ENCODE results near the gene PHOX2A. TPM values are rescaled to one million over a fixed set of nuclear protein-coding genes. Genes with fewer than 3 reads are reported as not detected.
"Not testable (repeated sequence)": the region's sequence is repeated elsewhere in the genome, so short reads cannot be mapped to it uniquely, and the experiment has no call there.

The PHOX2A gene
- total and polyA plus RNA-seq, 9 donors: 0.21 TPM; not detected in 8

DNA sequence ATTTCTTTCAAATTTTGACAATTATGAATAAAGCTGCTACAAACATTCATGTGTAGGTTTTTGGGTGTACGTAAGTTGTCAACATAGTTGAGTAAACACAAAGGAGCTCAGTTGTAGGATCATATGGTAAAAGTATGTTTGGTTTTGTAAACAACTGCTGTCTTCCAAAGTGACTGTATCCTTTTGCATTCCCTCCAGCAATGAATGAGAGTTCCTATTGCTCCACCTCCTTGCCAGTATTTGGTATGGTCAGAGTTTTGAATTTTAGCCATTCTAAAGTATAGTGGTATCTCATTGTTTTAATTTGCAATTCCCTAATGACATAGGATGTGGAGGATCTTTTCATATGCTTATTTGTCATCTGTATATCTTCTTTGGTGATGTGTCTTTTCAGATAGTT lies 28.0 kb upstream of the PHOX2A start:
- no CpG with 5 or more reads among the region's 1 CpG for WGBS (ENCODE audit: insufficient coverage)
- Histone ChIP-seq H3K9me3 (replicated peaks; ENCODE audit: control insufficient read depth, low read depth, low read length) (no peaks in the 10 kb centered on the region), H3K27ac (ENCODE audit: low read length) (no peak overlapping the region), H3K4me3 (ENCODE audit: low read length) (no peak overlapping the region), H3K4me1 (ENCODE audit: control insufficient read depth, insufficient read depth, low read length) (no peaks in the 10 kb centered on the region), H3K27me3 (ENCODE audit: control insufficient read depth, insufficient read depth, low read length) (peaks cover 5% of the 10 kb centered on the region), H3K36me3 (ENCODE audit: control insufficient read depth, insufficient read depth, low read length) (no peaks in the 10 kb centered on the region)
- DNase-seq: no peak

- Histone ChIP-seq H3K27ac (ENCODE audit: low read length) (no peak overlapping the region), H3K36me3 (ENCODE audit: control insufficient read depth, insufficient read depth, low read length) (no peaks in the 10 kb centered on the region), H3K27me3 (ENCODE audit: control insufficient read depth, insufficient read depth, low read length) (peaks cover 7% of the 10 kb centered on the region), H3K4me3 (ENCODE audit: low read length) (no peak overlapping the region), H3K4me1 (ENCODE audit: control insufficient read depth, insufficient read depth, low read length) (no peaks in the 10 kb centered on the region), H3K9me3 (replicated peaks; ENCODE audit: control insufficient read depth, low read depth, low read length) (no peaks in the 10 kb centered on the region)
- no CpG with 5 or more reads among the region's 2 CpGs for WGBS (ENCODE audit: insufficient coverage)
- no peak for DNase-seq
These were observed 24.1 kb upstream of the PHOX2A start for GRCh38 chr11:72267956-72268617.

DNA sequence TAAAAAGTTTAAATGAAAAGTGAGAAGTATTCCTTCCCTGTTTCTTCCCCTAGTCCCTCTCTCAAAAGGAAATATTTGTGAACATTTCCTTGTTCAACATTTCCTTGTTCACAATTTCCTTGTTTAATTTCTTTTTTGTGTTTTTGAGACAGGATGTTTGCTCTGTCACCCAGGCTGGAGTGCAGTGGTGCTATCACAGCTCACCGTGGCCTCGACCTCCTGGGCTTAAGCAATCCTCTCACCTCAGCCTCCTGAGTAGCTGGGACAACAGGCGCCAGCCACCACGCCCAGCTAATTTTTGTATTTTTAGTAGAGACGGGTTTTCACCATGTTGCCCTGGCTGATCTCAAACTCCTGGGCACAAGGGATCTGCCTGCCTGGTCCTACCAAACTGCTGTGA lies 23.0 kb upstream of the PHOX2A start:
- not testable (repeated sequence) for DNase-seq; H3K27me3 ChIP-seq (ENCODE audit: control insufficient read depth, insufficient read depth, low read length); H3K9me3 ChIP-seq (replicated peaks; ENCODE audit: control insufficient read depth, low read depth, low read length); H3K27ac ChIP-seq (ENCODE audit: low read length); H3K36me3 ChIP-seq (ENCODE audit: control insufficient read depth, insufficient read depth, low read length); H3K4me1 ChIP-seq (ENCODE audit: control insufficient read depth, insufficient read depth, low read length); H3K4me3 ChIP-seq (ENCODE audit: low read length)
- WGBS (ENCODE audit: insufficient coverage): 90% methylated on average over 3 of the region's 5 CpGs

DNA sequence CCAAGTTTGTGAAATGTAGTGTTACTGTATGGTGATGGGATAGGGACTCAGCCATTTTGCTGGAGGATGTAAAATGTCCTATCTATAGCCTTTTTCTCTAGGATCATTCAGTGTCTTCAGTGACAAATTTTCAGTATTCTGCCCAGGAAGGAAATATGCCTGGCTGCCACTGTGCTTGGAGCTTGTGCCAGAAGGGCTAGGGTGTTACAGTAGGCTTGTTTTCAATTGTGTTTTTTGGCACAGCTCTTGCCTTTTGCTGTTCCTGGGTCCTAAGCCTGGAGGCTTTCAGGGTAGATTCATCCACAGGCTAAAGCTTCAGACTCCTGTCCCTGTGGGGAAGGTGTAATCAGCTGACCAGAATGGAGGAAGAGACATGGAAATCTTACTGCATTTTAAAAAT lies 22.0 kb upstream of the PHOX2A start:
- Histone ChIP-seq H3K36me3 (ENCODE audit: control insufficient read depth, insufficient read depth, low read length) (no peaks in the 10 kb centered on the region), H3K9me3 (replicated peaks; ENCODE audit: control insufficient read depth, low read depth, low read length) (no peaks in the 10 kb centered on the region), H3K27me3 (ENCODE audit: control insufficient read depth, insufficient read depth, low read length) (peaks cover 7% of the 10 kb centered on the region), H3K4me1 (ENCODE audit: control insufficient read depth, insufficient read depth, low read length) (no peaks in the 10 kb centered on the region), H3K27ac (ENCODE audit: low read length) (no peak overlapping the region), H3K4me3 (ENCODE audit: low read length) (no peak overlapping the region)
- no peak for DNase-seq

DNA sequence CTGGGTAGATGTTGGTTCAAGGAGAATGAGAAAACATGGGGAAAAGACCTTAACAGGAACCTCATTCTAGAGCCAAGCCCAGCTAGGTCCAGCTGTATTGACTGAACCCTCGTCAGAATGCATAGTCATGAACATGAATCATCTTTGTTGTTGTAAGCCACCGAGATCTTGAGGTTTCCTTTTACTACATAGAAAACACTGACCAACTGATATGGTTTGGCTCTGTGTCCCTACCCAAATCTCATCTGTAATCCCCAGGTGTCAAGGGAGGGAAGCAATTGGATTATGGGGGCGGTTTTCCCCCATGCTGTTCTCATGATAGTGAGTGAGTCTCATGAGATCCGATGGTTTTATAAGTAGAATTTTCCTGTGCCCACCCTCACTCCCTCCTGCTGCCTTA lies 19.4 kb upstream of the PHOX2A start:
- 40% methylated on average over 1 of the region's 4 CpGs for WGBS (ENCODE audit: insufficient coverage)
- Histone ChIP-seq H3K9me3 (replicated peaks; ENCODE audit: control insufficient read depth, low read depth, low read length) (no peaks in the 10 kb centered on the region), H3K4me1 (ENCODE audit: control insufficient read depth, insufficient read depth, low read length) (no peaks in the 10 kb centered on the region), H3K27ac (ENCODE audit: low read length) (no peak overlapping the region), H3K36me3 (ENCODE audit: control insufficient read depth, insufficient read depth, low read length) (no peaks in the 10 kb centered on the region), H3K4me3 (ENCODE audit: low read length) (no peak overlapping the region), H3K27me3 (ENCODE audit: control insufficient read depth, insufficient read depth, low read length) (peaks cover 2% of the 10 kb centered on the region)
- no peak for DNase-seq

GRCh38 chr11:72260574-72260973 lies 16.6 kb upstream of the PHOX2A start:
- H3K27ac ChIP-seq (ENCODE audit: low read length): no peak overlapping the region
- no peaks in the 10 kb centered on the region for H3K4me1 ChIP-seq (ENCODE audit: control insufficient read depth, insufficient read depth, low read length)
- whole genome bisulfite sequencing (ENCODE audit: insufficient coverage): no CpG with 5 or more reads among the region's 5 CpGs
- H3K36me3 ChIP-seq (ENCODE audit: control insufficient read depth, insufficient read depth, low read length): no peaks in the 10 kb centered on the region
- no peak overlapping the region for H3K4me3 ChIP-seq (ENCODE audit: low read length)
- no peak for DNase-seq
- peaks cover 7% of the 10 kb centered on the region for H3K27me3 ChIP-seq (ENCODE audit: control insufficient read depth, insufficient read depth, low read length)
- H3K9me3 ChIP-seq (replicated peaks; ENCODE audit: control insufficient read depth, low read depth, low read length): no peaks in the 10 kb centered on the region

- H3K36me3 ChIP-seq (ENCODE audit: control insufficient read depth, insufficient read depth, low read length): no peaks in the 10 kb centered on the region
- DNase-seq: no peak
- H3K9me3 ChIP-seq (replicated peaks; ENCODE audit: control insufficient read depth, low read depth, low read length): no peaks in the 10 kb centered on the region
- 67% methylated on average over 1 of the region's 2 CpGs for WGBS (ENCODE audit: insufficient coverage)
- no peak overlapping the region for H3K4me3 ChIP-seq (ENCODE audit: low read length)
- peaks cover 9% of the 10 kb centered on the region for H3K27me3 ChIP-seq (ENCODE audit: control insufficient read depth, insufficient read depth, low read length)
- no peak overlapping the region for H3K27ac ChIP-seq (ENCODE audit: low read length)
- H3K4me1 ChIP-seq (ENCODE audit: control insufficient read depth, insufficient read depth, low read length): no peaks in the 10 kb centered on the region
These were observed 15.5 kb upstream of the PHOX2A start for GRCh38 chr11:72259490-72259889.

GRCh38 chr11:72257570-72257969 lies 13.6 kb upstream of the PHOX2A start:
- H3K36me3 ChIP-seq (ENCODE audit: control insufficient read depth, insufficient read depth, low read length): no peaks in the 10 kb centered on the region
- 50% methylated on average over 1 of the region's 2 CpGs for WGBS (ENCODE audit: insufficient coverage)
- DNase-seq: no peak
- H3K4me3 ChIP-seq (ENCODE audit: low read length): no peak overlapping the region
- H3K4me1 ChIP-seq (ENCODE audit: control insufficient read depth, insufficient read depth, low read length): no peaks in the 10 kb centered on the region
- H3K27ac ChIP-seq (ENCODE audit: low read length): no peak overlapping the region
- H3K9me3 ChIP-seq (replicated peaks; ENCODE audit: control insufficient read depth, low read depth, low read length): no peaks in the 10 kb centered on the region
- peaks cover 12% of the 10 kb centered on the region for H3K27me3 ChIP-seq (ENCODE audit: control insufficient read depth, insufficient read depth, low read length)

DNA sequence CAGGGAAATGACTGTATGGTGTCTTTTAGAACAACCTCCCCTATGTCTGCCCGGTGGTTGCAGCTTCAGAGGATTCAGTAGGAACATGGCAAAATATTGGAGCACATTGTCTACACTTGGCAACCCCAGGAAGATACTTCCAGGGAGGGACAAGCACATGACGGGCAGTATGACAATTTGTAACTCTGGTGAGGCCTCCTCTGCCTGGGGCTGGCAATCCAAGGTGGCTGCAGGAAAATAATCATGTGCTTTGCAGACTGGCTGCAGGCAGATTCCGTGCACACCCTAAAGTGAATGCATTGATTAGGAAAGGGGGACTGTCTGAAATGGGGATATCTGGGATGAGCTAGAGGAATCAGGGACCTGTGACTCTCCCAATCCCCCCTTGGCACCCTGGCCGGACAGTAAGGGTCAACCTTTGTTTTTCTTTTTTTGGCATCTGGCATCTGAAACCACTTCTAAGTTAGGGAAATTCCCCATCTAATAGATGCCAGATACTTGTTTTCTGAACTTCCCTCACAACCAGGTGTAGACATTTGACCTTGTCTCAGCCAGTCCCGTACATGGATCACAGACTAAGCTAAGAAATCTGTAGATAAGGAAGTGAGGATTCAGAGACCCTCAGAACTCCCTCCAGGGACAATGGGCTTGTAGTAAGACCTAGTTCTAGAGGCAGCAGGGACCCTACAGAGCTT lies 10.5 kb upstream of the PHOX2A start:
- Histone ChIP-seq H3K27ac (ENCODE audit: low read length) (no peak overlapping the region), H3K9me3 (replicated peaks; ENCODE audit: control insufficient read depth, low read depth, low read length) (no peaks in the 10 kb centered on the region), H3K4me1 (ENCODE audit: control insufficient read depth, insufficient read depth, low read length) (no peaks in the 10 kb centered on the region), H3K27me3 (ENCODE audit: control insufficient read depth, insufficient read depth, low read length) (peaks cover 31% of the 10 kb centered on the region), H3K36me3 (ENCODE audit: control insufficient read depth, insufficient read depth, low read length) (no peaks in the 10 kb centered on the region), H3K4me3 (ENCODE audit: low read length) (no peak overlapping the region)
- no peak for DNase-seq
- WGBS (ENCODE audit: insufficient coverage): 84% methylated on average over 2 of the region's 5 CpGs

GRCh38 chr11:72253392-72253791 lies 9.4 kb upstream of the PHOX2A start:
- Histone ChIP-seq H3K4me1 (ENCODE audit: control insufficient read depth, insufficient read depth, low read length) (no peaks in the 10 kb centered on the region), H3K9me3 (replicated peaks; ENCODE audit: control insufficient read depth, low read depth, low read length) (no peaks in the 10 kb centered on the region), H3K36me3 (ENCODE audit: control insufficient read depth, insufficient read depth, low read length) (no peaks in the 10 kb centered on the region), H3K27me3 (ENCODE audit: control insufficient read depth, insufficient read depth, low read length) (peaks cover 40% of the 10 kb centered on the region), H3K27ac (ENCODE audit: low read length) (no peak overlapping the region), H3K4me3 (ENCODE audit: low read length) (no peak overlapping the region)
- no peak for DNase-seq
- 100% methylated on average over 2 of the region's 3 CpGs for WGBS (ENCODE audit: insufficient coverage)
